H54 (cell line): ENCODE data around the gene GRB7.
"Not testable (repeated sequence)": the region's sequence is repeated elsewhere in the genome, so short reads cannot be mapped to it uniquely, and the experiment has no call there.

Source experiments
- DNase-seq: peaks from one replicate; pipeline ENCODE4 v3.0.0; 2011; ENCODE audit warnings: low spot score, mixed read lengths; ENCODE audit not compliant: insufficient read length
- FAIRE-seq: peaks from 3 replicates; lab custom pipeline; 2011; peaks lifted over from hg19 to GRCh38; lab: Jason Lieb, UNC
- POLR2A ChIP-seq: IDR thresholded peaks from 2 replicates; pipeline ENCODE4 v1.6.1; 2011; ENCODE audit warnings: low read depth, mild to moderate bottlenecking, low read length

Gene GRB7

GRCh38 chr17:39755554-39756379, 18.0 kb downstream of the GRB7 start:
- no peak for TF ChIP-seq POLR2A
- no peak for FAIRE-seq
- no peak for DNase-seq

GRCh38 chr17:39756380-39757079, 18.8 kb downstream of the GRB7 start:
- no peak for FAIRE-seq
- no peak for TF ChIP-seq POLR2A
- no peak for DNase-seq

- DNase-seq (no peak), FAIRE-seq (no peak)
- TF ChIP-seq POLR2A = no peak
Measured at GRCh38 chr17:39757176-39757662, 19.5 kb downstream of the GRB7 start.

- no peak for FAIRE-seq
- no peak for TF ChIP-seq POLR2A
- no peak for DNase-seq
Measured at GRCh38 chr17:39757931-39758873, 20.5 kb downstream of the GRB7 start.

GRCh38 chr17:39759204-39759603, 21.5 kb downstream of the GRB7 start:
- no peak for DNase-seq
- no peak for FAIRE-seq
- no peak for TF ChIP-seq POLR2A

- TF ChIP-seq POLR2A = no peak
- DNase-seq = no peak
- FAIRE-seq = no peak
Measured at GRCh38 chr17:39761861-39762496, 24.2 kb downstream of the GRB7 start.

GRCh38 chr17:39763051-39763820, 25.5 kb downstream of the GRB7 start:
- DNase-seq (no peak), FAIRE-seq (no peak)
- no peak for TF ChIP-seq POLR2A

- FAIRE-seq, DNase-seq: not testable (repeated sequence)
Measured at GRCh38 chr17:39764171-39764570, 26.4 kb downstream of the GRB7 start.

- TF ChIP-seq POLR2A = no peak
- DNase-seq (no peak), FAIRE-seq (no peak)
Measured at GRCh38 chr17:39765175-39765574, 27.4 kb downstream of the GRB7 start.

- no peak for FAIRE-seq
- no peak for TF ChIP-seq POLR2A
- no peak for DNase-seq
Measured at GRCh38 chr17:39765766-39766165, 28.0 kb downstream of the GRB7 start.

GRCh38 chr17:39767147-39767546, 29.4 kb downstream of the GRB7 start:
- FAIRE-seq = no peak
- DNase-seq = no peak

GRCh38 chr17:39769974-39770587, 32.3 kb downstream of the GRB7 start:
- DNase-seq = no peak
- FAIRE-seq = no peak
- TF ChIP-seq POLR2A = no peak

More at GRCh38 chr17:39767147-39767546, 29.4 kb downstream of the GRB7 start:
- no peak for TF ChIP-seq POLR2A
